Hepatic stellate cell (primary cell): ENCODE measurements around the gene SNUPN.

Experiments used
- DNase-seq: peaks from one replicate; pipeline ENCODE4 v3.0.0; 2011; ENCODE audit warnings: low spot score

SNUPN gene

GRCh38 chr15:75654201-75654907 is 28.8 kb upstream of the SNUPN start:
- no peak for DNase-seq

DNA sequence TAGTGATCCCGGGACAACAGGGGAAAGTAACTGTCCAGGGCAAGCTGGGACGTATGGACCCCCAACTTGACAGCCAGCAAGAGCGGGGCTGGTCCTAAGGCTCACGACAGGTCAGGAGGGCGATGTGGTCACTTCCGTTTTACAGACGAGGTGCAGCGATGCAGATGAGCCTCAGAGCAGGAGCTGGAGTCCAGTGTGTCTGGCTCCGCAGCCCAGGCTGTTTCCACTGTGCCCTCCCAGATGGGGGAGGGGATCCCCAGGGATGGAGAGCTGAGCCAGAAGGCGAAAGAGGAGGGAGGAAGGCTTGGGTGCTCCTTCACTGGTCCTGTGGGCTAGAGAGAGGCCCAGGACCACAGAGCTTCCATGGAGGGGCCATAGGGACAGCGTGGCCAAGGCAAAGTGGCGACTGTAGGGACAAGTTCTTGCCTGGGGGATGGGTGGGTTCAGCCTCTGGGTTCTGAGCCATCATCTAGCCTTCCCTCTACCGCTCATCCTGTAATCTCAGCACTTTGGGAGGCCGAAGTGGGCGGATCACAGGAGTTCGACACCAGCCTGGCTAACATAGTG is 27.9 kb upstream of the SNUPN start:
- DNase-seq, result no peak

GRCh38 chr15:75651810-75652543 is 26.5 kb upstream of the SNUPN start:
- no peak for DNase-seq

GRCh38 chr15:75650908-75651809 is 25.6 kb upstream of the SNUPN start:
- no peak for DNase-seq

DNA sequence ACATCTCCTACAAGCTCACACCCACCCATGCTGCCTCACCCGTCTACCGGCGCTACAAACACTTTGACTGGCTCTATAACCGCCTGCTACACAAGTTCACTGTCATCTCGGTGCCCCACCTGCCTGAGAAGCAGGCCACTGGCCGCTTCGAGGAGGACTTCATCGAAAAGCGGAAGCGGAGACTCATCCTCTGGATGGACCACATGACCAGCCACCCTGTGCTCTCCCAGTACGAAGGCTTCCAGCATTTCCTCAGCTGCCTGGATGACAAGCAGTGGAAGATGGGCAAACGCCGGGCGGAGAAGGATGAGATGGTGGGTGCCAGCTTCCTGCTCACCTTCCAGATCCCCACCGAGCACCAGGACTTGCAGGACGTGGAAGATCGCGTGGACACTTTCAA is 24.3 kb upstream of the SNUPN start:
- no peak for DNase-seq

- DNase-seq, result no peak
Measured at GRCh38 chr15:75649045-75649761, 23.7 kb upstream of the SNUPN start.

- DNase-seq, result peak; percentile 72
Measured at GRCh38 chr15:75648156-75649000, 22.9 kb upstream of the SNUPN start.

DNA sequence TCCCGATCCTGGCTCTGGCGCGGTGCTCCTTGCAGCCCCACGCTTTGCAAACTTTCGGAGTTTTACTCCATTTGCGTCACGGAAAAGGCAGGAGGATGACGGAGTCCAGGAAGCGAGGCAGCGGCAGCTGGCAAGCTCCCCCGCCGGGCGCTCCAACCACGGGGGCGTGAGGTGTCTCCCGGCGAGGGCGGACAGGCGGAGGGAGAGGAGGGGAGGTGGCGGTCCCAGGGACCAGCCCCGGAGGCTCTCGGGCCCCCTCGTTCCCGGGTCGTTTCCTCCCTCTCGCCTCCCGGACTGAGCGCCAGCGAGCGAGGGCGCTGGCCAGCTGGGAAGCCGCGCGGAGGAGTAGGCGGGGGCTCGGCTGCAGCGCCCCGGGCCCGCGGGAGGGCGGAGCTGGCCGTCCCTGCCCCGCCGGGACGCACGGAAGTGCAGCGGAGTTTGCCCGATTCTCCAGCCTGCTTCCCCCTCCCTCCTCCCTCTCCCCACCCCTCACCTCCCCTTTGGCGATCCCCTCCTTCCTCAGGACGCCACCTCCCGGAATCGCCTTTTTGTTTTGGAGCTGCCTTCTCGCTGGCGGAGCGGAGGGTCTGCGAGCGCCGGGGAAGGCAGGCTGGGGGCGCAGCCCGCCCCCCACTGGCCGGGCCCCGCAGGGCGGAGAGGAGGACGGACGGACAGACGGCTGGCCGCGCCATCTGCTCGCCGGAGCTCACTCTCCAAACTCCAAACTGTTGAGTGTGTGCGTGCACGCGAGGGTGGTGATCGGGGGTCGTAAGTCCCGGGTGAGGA is 22.0 kb upstream of the SNUPN start, which contains the start of gene SNX33:
Gene SNX33 (plus strand): TSS at position 543 of the 786 bp plus-strand sequence. CDS start 1,191 bp downstream, outside the sequence.
- DNase-seq, result peak; percentile 86

GRCh38 chr15:75646944-75647364 is 21.4 kb upstream of the SNUPN start:
- DNase-seq, result no peak

DNA sequence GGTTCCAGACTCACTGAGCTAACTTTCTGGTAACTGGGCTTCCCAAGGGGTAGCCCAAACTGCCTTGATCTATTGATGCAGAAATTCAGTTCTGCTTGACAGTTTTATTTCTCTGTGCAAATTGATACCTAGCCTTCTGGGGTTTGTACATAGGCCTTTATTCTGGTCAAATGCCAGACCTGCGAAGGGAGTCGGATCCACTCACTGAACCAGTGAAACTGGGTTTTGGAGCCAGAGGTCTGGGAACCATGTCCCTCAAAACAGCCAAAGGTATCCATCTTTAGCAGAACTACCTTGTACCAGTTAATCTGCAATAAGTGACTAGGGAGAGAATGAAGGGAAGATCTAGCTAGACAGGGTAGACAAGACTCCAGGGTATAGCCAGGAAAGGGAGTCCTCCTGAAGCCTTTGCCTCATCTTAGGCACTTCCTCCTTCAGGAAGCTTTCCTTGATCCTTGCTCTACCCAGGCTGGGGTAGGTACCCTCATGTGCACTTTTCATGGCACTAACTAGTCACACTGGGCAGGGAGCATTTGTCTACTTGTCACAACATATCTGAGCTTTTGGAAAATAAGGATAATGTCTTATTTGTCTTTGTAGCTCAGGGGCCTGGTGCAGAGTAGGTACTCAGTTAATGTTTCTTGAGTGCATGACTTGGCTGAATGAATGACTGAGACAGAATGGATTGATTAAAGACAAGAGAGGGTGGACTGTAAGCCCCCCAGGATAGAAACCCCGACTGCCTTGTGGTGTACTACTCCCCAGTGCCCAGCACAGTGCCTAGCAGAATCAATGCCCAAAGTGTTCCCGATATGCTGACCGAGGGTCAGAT is 20.8 kb upstream of the SNUPN start:
- no peak for DNase-seq

DNA sequence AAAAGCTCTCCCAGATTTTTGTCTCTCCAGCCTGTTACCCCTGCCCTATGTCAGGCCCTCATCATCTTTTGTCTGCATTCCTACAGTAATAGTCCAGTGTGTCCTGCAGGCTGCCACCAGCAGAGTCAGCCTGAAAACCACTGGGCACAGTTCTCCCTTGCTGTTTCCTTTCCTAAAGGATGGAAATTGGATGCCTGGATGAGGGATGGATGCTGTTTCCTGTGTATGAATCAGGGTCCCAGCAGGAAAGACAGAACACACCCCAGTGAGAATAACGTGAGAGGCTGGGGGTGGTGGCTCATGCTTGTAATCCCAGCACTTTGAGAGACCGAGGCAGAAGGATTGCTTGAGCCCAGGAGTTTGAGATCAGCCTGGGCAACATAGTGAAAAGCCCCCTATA is 18.9 kb upstream of the SNUPN start:
- DNase-seq, result no peak

GRCh38 chr15:75641603-75642002 is 16.1 kb upstream of the SNUPN start:
- no peak for DNase-seq

DNA sequence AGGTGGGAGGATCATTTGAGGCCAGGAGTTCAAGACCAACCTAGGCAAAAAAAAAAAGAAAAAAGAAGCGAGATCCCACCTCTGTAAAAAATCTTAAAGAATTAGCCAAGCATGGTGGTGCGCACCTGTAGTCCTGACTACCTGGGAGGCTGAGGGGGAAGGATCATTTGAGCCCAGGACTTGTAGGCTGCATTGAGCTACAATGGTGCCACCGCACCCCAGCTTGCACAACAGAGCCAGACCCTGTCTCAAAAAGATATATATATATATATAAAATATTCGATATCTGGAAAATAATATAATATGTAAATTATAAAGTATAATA is 15.6 kb upstream of the SNUPN start:
- no peak for DNase-seq

DNA sequence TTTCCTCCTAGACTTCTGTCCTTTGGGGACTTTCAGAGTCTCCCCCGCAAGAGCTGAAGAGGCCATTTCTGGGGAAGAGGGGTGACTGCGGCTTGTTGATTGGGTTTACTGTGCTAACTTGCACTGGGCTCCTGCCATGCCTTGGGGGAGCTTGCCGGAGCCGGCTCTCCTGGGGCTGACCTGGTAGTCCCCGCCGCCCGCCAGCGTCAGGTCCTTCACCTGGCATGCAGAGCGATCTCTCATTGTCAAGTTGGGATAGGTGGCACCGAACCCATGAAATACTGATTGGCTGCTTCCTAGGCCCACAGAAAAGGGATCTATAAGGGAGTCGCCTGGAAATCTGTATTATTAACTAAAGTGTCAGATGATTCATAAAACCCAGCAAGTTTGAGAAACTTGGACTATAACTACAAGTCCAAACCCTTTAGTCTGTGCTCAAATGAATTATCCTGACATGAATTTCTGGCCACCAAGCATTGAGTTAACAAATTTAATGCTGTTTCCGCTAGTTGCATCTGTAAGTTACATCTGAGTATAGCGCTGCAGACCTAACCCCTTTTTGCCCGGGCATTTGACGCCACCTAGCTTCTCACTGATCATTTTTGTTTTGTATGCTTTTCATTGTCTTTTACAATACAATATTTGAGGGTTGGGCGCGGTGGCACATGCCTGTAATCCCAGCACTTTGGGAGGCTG is 15.1 kb upstream of the SNUPN start:
- no peak for DNase-seq

DNA sequence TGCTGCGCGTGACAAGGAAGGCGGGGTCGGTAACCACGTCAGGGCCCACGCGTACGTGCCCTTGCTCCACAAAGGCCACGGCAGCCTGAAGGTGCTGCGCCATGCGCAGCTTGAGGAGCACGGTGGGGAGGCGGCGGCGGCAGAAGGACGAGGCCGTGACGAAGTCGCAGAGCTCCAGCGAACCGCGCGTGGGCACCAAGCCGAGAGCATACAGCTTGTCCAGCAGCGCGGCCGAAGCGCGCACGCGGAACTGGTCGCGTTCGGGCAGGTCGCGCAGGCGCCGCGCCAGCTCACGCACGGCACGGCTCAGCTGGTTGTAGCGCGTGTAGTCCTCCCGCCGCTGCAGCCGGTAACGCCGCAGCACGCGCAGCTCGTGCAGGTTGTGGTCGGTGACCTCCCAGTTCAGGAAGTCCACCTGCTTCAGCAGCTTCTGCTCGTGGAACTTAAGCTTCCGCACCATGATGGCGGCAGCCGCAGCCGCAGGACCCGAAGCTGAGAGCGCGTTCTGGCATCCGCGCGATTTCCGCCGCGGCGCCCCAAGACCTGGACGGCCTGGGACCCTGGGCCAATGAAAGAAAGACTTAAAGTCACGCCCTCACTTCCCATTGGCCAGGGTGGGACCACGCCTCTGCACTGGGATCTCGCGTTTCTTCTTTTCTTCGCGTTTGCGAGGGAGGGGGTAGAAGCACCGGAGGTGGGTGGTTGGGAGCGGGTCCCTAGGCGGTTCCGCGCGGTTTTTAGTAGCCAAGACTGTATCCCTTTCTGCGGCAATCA is 14.4 kb upstream of the SNUPN start, which contains the start of gene IMP3:
Gene IMP3 (minus strand): TSS at position 516 of the 774 bp plus-strand sequence. CDS start 56 bp downstream, at position 460.
- DNase-seq, result peak; percentile 98

- DNase-seq, result no peak
Measured at GRCh38 chr15:75639191-75639708, 13.7 kb upstream of the SNUPN start.
